Transverse colon (tissue), 3 donors: ENCODE results near the gene MAPK1IP1L.

Source experiments
- EP300 ChIP-seq: sonication (generic); formaldehyde crosslinking; IDR thresholded peaks from one replicate; pipeline ENCODE4 v1.6.1; 2017; ENCODE audit warnings: antibody characterized with exemption, low read depth
- TF ChIP-seq, protein P1 (sequence below), 5 experiments: fragments of 200-600 bp in 3 of 5; fragments of 450-650 bp in 2 of 5; sonication (generic) in 3 of 5; IDR thresholded peaks; 1 replicate in 2 of 5; 2 replicates in 3 of 5; pipeline ENCODE4 v1.5.1; 2016 to 2017; ENCODE audit warnings: antibody characterized with exemption in 5 of 5, inconsistent platforms in 3 of 5, mild to moderate bottlenecking in 2 of 5, moderate library complexity in 1 of 5

DNA sequence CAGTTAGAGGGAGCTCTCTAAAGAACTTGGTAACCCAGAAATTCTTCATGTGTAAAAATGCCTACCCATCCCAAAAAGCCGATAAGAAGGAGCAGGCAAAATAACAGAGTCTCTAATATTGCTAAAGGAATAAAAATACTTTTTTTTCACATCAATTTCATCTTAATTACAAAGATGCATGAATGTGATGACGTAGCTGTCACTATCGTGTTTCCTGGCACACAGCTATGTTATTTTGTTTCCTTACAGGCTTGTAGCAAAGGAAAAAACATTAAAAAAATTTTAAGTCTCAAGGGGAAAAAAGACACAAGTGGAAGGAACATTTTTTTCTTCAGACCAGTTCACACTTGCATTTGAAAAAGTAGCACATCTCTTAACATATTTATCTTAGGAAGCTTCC, 67.3 kb downstream of the MAPK1IP1L start:
- no peak for TF ChIP-seq EP300
- TF ChIP-seq, protein P1, sequence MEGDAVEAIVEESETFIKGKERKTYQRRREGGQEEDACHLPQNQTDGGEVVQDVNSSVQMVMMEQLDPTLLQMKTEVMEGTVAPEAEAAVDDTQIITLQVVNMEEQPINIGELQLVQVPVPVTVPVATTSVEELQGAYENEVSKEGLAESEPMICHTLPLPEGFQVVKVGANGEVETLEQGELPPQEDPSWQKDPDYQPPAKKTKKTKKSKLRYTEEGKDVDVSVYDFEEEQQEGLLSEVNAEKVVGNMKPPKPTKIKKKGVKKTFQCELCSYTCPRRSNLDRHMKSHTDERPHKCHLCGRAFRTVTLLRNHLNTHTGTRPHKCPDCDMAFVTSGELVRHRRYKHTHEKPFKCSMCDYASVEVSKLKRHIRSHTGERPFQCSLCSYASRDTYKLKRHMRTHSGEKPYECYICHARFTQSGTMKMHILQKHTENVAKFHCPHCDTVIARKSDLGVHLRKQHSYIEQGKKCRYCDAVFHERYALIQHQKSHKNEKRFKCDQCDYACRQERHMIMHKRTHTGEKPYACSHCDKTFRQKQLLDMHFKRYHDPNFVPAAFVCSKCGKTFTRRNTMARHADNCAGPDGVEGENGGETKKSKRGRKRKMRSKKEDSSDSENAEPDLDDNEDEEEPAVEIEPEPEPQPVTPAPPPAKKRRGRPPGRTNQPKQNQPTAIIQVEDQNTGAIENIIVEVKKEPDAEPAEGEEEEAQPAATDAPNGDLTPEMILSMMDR (IDR thresholded peaks at IDR 0.05): no peak
